EH (cell line): Measurements from ENCODE around the gene GGACT.
A peak's percentile ranks its signal among the peaks of the same experiment; 100 is the strongest.

ENCODE experiments used
- DNase-seq: peaks from one replicate; pipeline ENCODE4 v3.0.0-alpha.2; 2015; ENCODE audit warnings: low read depth

Gene GGACT

DNA sequence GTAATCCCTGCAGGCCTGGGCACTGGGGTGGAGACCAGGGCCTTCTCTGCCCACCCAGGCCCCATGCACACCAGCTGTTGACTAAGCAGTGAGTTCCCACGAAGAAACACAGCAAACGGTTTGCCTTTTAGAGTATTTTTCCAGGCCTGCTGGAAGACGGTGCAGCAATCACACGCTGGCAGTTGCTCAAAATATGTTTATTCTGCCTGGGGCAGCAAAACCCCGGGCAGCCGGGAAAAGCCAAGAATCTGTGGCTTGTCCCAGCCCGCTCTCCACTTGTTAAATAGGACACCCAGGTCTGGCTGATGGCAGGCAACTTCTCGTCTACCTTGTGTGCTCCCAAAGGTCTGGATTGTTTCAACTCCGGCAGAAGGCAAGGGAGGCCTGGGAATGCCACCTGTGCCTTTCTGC is 40.8 kb downstream of the GGACT start:
- DNase-seq = peak; percentile 75

DNA sequence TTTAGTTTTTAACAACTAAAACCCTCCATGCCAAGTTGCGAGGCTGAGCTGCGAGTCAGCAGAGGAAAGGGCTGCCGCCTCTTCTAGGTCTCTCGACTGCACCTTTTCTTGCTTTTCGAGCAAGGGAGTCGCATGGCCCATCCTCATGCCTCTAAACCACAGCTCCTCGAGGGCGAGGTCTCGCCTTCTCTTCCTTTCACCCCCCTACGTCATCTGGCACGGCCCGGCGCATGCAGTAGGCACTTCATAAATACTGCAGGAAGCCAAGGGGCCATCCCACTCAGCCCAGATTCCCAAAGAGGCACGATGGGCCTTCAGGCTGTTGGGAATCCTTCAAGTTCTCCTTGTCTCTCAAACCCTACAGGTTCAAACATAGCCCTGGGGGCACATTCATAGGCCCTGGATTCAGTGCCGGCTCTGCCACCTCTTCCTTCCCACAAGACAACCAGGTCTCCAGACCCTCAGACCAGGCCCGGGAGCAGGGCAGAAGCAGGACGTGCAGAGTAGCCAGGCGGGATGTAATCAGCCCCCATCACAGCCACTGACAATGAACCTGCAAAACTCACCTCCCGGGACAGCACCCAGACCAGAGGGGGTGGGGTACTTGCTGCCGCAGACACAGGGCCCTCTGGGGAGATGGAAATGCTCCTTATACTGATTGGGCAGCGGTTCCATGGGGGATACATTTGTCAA is 41.7 kb downstream of the GGACT start:
- DNase-seq = no peak

DNA sequence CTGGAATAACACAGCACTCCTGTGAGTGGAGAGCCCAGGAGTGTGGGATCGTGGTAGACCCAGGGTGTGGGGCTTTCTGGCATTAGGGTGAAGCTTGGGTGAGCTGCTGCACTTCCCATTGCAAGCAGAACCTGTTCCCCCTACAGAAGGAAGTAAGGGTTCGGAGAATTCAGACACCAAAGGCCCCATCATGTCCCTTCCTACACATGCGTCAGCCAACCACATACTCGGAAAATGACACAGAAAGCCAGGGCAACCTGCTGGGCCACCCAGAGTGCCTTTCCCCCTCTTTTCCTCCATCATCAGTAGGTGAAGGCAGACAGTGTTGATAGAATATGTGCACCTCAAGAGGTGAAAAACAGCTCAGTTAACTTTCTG is 42.9 kb downstream of the GGACT start:
- DNase-seq = no peak

DNA sequence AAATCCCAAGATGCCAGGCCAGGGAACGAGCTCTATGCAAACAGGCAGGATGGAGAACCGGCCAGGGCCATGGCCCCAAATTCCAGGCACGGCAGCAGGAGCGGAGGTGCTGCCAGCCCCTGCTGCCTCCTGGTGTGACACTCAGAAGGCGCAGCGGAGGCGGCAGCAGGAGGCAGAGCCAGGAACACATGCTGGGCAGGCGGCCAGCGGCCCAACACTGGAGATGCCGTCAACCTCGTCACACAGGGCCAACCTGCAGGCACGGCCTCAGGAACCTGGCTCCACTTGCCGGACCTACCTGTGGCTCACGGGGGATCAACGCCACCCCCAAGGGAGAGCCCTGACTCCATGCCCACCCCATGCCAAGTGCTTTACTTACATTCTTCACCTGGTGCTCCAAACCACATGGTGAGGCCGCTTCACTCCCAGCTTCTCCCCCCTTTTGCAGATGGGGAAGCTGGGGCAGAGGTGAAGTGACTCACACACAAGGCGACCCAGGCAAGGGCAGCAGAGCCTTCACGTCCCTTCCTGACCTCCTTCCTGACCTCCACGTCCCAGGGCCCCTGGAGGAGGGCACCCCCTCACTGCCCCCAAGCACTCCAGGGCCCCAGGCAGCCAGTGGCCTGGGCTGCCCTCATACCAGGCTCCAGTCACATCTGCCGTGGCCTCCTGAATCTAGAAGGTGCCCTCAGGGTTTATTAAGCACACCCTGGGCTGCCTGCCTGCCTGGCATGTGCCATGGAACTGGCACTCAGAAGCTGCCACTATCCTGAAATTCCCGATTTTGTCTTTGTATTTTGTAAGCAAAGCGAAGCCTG is 43.5 kb downstream of the GGACT start:
- DNase-seq = no peak

DNA sequence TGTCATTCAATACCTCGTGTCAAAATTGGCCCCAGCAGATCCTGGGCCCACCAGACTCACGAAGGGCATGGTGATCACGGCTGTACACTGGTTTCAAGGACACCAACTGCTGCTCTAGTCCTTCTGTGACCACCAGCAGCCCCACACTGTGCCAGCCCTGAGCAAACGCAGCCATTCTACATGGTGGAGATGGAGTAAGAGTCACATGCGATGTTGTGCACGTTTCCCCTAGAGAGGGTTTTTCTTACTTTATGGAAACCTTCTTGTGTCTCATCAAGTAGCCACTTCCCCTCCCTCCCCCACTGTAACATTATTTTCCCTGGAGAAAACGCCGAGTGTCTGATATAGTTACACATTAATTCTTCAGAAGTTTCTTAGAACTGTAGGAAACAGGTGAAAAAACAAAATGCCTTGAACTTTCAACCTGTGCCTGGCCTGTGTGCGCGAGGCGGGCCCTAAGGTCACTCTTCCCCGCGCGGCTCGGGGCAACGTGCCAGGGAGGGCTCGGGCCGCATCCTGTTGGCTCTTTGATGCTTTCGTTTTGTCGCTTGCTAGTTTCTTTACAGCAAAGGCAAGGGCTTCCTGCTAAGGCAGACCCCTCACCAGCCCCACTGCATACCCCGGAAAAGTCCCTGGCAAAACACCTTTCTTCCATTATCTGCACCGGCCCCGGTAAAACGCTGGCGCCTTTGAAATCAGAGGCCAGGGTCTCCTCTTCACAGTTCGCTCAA is 44.6 kb downstream of the GGACT start:
- DNase-seq = no peak

DNA sequence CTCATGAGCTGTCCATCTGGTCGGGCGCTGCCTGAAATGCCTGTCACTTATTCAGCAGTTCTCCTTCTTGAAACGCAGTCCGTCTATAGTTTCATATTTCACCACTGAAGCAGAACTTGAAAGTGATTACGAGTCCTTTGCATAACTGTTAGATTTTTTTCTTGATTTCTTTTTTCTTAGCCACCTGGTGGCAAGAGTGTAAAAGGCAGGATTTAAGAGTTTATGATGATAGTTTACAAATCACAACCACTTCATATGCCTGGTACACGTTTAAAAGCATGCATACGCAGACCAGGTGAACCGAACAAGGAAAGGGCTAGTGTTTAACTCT is 45.8 kb downstream of the GGACT start:
- peak; percentile 47 for DNase-seq

DNA sequence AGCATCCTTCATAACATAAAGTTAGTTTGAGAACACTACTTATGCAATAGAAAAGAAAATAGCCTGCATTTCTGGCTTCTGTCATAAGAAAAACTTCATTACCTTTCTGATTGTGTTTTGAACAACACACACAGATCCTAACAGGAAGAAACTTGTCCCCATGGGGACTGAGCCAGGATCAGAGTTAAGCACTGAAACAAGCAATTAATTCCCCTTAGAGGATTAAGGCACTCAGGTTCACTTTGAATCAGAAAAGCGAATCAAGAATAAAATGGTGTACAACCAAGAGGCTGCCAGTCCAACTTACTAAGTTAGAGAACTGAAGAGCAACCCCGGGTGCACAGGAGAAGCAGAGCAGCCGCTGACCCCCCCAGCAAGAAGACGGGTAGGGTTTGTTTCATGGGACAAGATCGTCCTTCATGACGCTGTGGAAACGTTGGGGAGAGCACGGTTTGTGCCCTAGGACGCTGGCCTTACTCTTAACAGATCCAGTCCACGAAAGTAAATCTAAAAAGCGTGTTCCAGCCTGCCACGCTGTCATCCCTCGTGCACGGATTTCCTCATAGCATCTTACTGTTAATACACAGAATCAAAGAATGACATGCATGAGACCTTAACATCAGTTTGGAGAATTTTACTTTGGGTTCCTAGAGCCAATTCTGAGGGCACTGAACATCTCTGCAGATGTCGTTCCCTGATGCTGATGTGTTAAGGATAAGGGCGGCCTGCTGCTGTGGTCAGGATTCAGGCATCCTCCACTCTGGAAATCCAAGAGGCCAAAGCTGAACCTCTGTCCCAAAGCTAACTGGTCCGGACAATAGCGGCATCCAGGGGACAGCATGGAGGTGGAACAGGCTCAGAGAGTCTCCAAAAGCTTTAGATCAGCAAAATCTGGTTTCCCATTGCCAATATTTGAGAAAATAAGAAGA is 46.4 kb downstream of the GGACT start:
- no peak for DNase-seq

DNA sequence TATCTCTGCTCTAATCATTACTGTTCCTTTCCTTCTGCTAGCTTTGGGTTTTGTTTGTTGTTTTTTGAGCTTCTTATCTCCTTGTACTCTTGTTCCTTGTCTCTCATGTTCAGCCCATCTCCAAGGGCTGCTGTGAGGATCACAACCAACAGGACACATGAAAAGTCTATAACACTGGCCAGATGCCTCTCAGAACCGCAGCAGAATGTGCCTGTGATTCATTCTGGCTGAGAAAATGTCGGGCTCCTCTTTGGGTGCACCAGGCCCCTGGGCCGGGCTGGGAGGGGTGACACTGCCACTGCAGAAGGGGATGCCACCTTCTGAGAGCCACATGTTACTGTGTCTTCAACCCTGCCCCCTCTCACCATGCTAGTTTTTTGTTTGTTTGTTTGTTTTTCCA is 48.0 kb downstream of the GGACT start:
- peak; percentile 14 for DNase-seq

DNA sequence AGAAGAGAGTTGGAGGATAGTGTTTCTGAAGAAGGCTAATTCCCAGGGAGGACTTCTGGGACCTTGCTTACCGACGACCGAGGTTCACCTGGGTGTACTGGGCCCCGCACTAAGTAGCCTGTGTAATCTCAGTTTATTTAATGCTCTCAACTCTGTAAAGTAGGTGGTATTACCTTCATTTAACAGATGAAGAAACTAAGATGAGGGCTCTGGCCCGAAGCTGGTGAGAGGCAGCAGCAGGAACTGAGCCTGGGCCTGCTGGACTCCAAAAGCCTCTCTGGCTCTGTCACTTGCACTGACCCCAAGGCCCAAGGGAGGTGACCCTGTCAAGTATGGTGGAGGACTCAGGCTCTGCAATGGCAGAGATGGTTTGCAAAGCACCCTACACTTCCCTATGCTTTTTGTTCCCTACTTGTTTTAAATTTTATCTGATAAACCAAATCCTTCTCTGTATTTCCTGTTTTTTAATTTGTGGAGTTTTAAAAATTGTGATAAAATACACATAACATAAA is 50.6 kb downstream of the GGACT start:
- DNase-seq = no peak

DNA sequence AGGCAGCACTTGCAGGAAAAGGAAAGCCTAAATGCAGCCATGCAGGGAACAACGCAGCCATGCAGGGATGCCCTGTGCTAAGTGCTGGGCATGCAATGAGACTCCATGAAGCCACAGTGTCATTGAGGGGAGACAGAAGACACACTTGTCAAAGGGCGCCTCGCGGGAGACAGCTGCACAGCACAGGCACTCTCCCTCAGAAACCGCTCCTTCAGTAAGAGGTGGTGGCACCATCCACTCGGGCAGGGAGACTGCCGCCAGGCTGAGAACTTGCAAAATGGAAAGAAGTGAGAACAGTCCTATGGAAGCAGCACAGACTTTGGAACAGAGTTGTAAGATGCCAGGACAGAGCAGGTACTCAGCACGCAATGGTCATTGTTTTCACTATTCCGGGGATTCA is 51.1 kb downstream of the GGACT start:
- DNase-seq = no peak

DNA sequence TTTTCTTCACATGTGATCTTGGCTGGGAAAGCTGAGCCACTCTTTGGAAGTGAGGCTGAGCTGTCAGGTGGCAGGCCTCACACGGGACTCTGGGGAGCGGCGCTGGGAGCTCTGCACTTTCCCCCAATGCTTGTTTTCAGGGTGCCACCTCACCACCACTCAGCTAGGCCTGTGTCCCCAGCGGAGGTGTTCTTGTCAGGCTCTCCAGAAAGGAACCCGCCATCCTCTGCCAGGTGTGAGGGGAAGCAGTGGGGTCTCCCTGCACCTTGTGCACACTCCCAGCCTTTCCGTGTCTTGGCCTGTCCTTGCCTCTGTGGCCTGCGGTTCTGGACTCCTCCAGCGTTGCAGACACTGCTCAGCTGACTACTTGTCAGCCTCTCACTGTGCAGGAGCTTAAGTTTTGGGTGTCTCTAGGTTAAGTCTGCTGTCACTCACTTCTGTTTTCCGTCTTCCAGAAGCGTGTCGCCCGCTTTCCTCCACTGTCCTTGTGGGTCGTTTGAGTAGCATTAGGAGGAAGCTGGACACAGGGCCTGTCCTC is 51.9 kb downstream of the GGACT start:
- DNase-seq = no peak

DNA sequence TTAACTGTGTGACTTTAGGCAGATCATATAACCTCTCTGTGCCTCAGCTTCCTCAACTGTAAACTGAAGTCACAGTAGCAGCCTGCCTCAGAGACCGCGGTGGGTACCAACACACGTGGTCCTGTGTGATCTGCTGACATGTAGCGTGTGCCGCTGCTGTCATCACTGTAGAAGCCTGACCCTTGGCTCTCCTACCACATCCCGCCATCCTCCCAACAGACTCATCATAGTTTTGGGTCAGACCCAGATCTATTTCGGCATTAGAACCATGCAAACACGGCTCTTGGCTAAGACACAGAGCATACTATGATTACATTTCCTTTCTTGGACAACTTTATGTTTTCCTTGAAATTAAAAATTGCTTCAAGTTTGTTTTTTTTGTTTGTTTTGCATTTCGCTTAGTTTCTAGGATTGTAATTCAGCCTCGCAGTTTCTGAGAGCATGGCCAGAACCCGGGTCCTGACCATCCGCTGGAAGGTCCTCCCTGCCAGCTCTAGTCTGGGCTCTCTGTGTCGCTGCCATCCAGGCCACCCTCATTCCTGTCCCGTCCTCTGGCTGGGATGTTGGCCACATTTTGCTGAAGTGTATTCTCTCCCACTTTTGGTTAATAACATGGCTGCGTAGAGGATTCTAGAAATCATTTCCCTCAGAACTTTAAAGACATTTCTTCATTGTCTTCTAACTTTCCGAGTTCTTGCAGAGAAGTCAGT is 53.0 kb downstream of the GGACT start:
- DNase-seq = no peak

DNA sequence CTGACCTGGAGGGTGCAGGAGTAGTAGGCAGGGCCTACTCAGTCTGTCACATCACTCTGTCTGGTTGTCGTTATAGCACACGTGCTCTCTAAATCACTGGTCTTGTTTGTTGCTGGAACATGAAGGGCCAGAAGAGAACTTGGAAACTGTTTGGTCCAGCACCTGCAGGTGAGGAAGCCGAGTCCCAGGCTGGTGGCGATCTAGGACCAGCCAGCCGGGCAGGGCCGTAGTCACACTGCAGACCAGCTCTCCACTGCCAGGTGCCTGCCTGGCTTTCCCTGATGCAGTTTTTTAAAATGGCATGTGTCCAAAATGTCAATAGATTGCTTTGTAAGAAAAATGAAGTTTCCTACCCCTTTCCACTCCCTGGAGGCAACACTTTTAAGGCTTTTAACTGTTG is 53.7 kb downstream of the GGACT start:
- DNase-seq = no peak

DNA sequence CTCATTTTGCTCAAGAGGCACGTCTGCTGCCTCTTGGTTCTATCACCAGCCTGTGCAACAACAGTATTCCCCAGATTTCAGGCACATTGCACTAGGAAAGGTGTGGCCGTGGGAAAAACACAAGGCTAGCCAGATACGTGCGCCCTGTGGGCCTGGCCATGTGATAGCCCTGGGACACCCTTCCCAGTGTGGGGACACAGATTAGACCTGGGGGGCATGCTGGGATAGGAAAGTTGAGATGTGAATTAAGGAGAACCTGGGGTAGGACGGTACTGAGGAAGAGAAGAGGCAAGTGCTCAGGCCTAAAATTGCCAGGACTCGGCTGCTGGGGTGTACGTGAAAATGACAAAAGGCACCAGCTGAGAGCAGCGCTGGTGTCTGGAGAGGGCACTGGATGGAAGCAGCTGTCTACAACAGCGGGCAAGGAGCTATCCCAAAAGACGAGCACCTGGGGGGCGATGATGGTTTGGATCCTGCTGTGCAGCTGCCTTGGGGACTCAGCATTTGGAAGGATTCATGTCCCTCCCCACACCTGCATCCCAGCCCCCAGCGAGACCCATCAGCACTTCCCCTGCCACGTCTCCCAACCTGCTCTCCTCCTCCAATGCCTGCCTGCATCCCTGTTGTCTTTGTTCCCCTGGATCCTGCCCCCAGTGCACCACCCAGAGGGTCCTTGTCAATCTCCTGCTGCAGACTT is 54.3 kb downstream of the GGACT start:
- no peak for DNase-seq

DNA sequence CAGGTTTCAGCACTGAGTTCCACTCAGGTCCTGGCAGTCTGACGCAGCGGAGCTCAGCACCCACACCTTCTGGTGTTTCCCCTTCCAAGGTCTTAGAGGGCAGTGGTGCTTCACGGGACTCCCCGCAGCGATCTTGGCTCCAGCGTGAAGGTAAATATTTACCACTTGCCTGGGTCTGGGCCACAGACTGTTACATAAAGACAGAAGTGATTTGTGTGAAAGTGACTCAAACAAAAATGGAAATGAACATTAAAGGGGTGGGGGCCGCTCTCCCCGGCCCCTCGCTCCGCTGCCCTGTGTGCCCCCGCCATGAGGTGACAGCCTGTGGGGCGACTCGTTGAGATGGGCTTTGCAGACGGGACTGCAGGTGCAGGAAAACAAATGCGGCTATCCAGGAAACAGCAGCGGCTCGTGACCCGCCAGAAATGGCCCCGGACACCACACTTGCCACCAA is 55.0 kb downstream of the GGACT start:
- no peak for DNase-seq

DNA sequence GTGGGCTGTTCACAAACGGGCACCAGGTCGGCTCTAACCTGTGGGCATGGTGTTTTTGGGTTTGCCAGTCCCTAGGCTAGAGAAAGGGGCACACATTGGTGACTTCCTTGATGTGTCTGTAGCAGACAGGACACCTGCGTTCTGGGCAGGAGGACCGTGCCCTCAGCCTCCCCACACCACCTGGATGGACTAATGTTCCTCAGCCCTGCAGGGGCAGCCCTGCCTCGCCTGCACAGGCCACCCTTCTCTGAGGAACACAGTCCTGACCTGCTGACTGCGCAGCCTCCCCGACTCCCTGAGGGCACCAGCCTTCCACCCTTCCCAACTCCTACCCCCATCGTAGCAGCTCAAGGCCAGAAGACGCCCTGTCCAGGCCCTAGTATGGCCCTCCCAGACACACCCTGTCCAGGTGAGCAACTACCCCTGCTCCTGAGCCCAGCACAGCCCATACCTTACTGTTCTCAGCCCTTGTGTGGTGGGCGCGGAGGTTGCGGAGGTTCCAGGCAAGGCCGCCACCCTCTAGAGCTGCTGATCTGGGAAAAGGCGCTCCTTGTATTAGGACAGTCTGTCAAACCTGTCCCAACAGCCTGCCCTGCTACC is 55.7 kb downstream of the GGACT start:
- DNase-seq = no peak

DNA sequence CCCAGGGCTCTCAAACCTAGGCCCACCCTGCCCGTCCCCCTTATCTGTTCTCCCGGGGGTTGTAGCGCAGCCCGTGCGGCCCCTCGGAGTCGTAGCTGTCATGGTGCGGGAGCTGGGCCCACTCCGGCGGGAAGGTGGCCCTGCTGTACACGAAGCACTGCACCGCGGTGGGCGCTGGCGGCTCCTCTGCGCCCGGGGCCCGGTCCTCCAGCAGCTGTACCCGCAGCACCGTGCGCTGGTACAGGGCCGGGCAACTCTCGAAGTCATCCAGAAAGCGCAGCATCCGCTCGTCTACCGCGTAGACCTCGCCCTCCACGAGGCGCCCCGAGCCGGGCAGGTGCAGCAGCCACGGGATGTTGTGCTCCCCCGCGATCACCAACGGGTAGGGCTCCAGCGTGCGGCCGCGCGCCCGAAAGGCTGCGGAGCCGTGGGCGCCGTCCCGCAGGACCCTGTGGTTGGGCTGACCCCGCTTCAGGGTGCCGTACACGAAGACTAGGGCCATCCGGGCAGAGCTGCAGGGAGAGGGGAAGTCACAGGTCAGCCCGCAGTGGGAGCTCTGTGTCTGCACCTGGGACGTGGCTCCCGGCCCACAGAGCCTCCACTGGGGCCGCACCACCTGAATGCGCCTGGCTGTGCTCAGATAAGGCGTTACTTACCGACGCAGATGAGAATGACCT is 56.4 kb downstream of the GGACT start:
- DNase-seq = no peak

DNA sequence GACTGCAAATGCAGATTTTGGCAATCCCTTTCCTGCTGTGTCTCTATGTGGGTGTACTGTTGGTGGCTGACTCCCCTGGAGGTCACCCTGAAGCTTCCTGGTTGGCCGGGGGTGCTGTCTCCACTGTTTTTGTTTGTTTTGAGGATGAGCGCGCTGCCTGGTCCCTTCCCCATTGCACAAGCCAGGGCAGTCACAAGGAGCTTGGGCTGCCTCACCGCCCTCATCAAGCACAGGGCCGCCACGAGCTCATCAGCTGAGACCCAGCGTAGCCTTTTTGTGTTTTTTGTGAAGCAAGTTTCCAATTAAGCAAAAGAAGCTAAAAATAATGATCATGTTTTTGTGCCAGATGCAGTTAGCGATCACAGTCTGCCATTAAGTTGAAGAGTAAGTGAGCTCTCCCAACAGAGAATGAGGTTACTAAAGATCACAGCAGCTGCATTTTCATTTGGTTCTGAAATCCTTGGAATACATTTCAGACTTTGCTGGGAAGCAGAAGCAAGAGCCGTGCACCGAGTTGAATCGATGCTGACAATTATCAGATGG is 57.8 kb downstream of the GGACT start:
- DNase-seq = peak; percentile 31
